Right lobe of liver (tissue), 6 donors: ENCODE results near the gene OR2W1. TPM values are rescaled to one million over a fixed set of nuclear protein-coding genes. Genes with fewer than 3 reads are reported as not detected.

Source experiments
- ATAC-seq, 4 donors: fragments of 200-7000 bp; cut with Tn5 transposase; one replicate each; pipeline ENCODE4 v1.9.1; 2020; ENCODE audit warnings: mild to moderate bottlenecking in 4 of 4, moderate library complexity in 4 of 4
- DNase-seq, 3 donors: peaks; one replicate each; pipeline ENCODE4 v3.0.0-alpha.2; 2020
- H3K27ac ChIP-seq, 3 donors: fragments of 200-600 bp; one replicate each; pipeline ENCODE4 v1.8.0; 2022
- H3K27me3 ChIP-seq, 2 donors: fragments of 200-600 bp; one replicate each; pipeline ENCODE4 v1.8.0; 2022
- H3K36me3 ChIP-seq, 4 donors: fragments of 200-600 bp; sonication (generic) in 1 of 4; one replicate each; pipeline versions ENCODE4 v1.5.1 to v1.8.0; 2017 to 2022; ENCODE audit warnings: control low read depth in 1 of 4
- H3K4me1 ChIP-seq, 4 donors: fragments of 200-600 bp; sonication (generic) in 1 of 4; one replicate each; pipeline versions ENCODE4 v1.5.1 to v1.8.0; 2017 to 2022; ENCODE audit warnings: control low read depth in 1 of 4
- H3K4me3 ChIP-seq, 3 donors: fragments of 200-600 bp; one replicate each; pipeline ENCODE4 v1.8.0; 2022
- H3K9me3 ChIP-seq, 4 donors: fragments of 200-600 bp; sonication (generic) in 1 of 4; one replicate each; pipeline versions ENCODE4 v1.5.1 to v1.8.0; 2017 to 2022; ENCODE audit warnings: control low read depth in 1 of 4
- POLR2A ChIP-seq: fragments of 450-650 bp; IDR thresholded peaks from one replicate; pipeline ENCODE4 v1.6.1; 2017; ENCODE audit warnings: antibody characterized with exemption, mild to moderate bottlenecking
- WGBS: methylation state at CpG from one replicate; pipeline ENCODE4 v1.1.6; 2018; ENCODE audit warnings: low coverage, low lambda C conversion rate; ENCODE audit not compliant: insufficient coverage; ENCODE audit errors: missing lambda C conversion rate; 5-methylcytosine and 5-hydroxymethylcytosine counted together
- intact Hi-C, 2 donors: fragments of 100-400 bp; cut with DNase I; formaldehyde crosslinking; loops; one replicate each; pipeline versions ENCODE4 v1.11.2 to v1.14.1; 2022
- total RNA-seq, 6 experiments: library from RNA; depleted of rRNA in 2 of 6; stranded (reverse); fragments of >200 nt in 2 of 6; fragmentation: NEBNext Ultra II Directional in 3 of 6; extraction: Animal tissue kit (Norgen Biotek cat#: 25700) in 3 of 6; gene quantifications; one replicate each; pipeline versions ENCODE4 v1.1.0 to v1.2.4, GENCODE V29; 2016 to 2023
- TF ChIP-seq, protein P1 (sequence below), 4 donors: fragments of 200-600 bp in 3 of 4; fragments of 450-650 bp in 1 of 4; IDR thresholded peaks; one replicate each; pipeline versions ENCODE4 v1.5.1 to v1.8.0; 2016 to 2022; ENCODE audit warnings: antibody characterized with exemption in 4 of 4, mild to moderate bottlenecking in 2 of 4
- donor health status: DM: no; HTN: yes; CAD: no.
- donor health status: DM: no; HTN: no; CAD: no.
- donor health status: DM: no; HTN: no; CAD: no.
- donor health status: DM: no; HTN: yes; CAD: no.
- donor health status: DM: no; HTN: yes; CAD: no.

The OR2W1 gene
- total RNA-seq, 6 experiments from 2014 or later, result not detected

DNA sequence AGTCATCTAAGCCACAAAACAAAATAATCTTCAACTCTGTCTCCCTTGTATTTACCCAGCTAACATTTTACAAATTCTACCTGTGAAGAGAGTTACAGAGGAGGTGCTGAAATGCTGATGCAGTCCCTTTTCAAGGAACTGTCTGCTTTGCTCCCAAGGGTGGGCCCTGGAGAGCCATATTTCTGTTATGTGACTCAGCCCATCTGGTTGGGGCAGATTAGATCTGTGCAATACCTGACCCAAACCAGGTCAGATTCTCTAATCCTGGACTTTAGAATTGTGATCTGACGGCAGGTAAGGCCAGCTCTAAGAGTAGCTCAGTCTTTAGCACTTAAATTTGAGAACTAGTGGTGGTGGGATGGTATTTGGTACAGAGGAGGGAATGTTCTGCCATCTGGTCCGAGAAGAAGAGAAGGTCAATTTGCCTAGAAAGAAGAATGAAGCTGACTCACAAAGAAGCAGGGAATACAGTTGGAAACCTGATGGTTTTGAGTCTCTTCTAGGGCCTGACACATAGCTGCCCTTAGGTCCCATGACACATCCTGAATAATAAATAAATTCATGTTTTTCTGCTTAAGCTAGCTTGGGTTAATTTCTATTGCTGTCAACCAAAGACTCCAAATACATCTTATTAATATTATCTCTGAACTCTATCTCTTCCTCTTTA, 48.0 kb downstream of the OR2W1 start:
- TF ChIP-seq, protein P1, sequence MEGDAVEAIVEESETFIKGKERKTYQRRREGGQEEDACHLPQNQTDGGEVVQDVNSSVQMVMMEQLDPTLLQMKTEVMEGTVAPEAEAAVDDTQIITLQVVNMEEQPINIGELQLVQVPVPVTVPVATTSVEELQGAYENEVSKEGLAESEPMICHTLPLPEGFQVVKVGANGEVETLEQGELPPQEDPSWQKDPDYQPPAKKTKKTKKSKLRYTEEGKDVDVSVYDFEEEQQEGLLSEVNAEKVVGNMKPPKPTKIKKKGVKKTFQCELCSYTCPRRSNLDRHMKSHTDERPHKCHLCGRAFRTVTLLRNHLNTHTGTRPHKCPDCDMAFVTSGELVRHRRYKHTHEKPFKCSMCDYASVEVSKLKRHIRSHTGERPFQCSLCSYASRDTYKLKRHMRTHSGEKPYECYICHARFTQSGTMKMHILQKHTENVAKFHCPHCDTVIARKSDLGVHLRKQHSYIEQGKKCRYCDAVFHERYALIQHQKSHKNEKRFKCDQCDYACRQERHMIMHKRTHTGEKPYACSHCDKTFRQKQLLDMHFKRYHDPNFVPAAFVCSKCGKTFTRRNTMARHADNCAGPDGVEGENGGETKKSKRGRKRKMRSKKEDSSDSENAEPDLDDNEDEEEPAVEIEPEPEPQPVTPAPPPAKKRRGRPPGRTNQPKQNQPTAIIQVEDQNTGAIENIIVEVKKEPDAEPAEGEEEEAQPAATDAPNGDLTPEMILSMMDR (IDR thresholded peaks at IDR 0.05), result no peak
- TF ChIP-seq POLR2A, result no peak
- Histone ChIP-seq H3K4me1 (no peaks in the 10 kb centered on the region), H3K9me3 (no peaks in the 10 kb centered on the region), H3K27me3 (no peaks in the 10 kb centered on the region), H3K36me3 (no peaks in the 10 kb centered on the region), H3K4me3 (no peak overlapping the region), H3K27ac (no peak overlapping the region)
- ATAC-seq (no peak), DNase-seq (no peak)
- 63% methylated on average over 2 of the region's 2 CpGs for WGBS
- intact Hi-C loops, result no loop called here

DNA sequence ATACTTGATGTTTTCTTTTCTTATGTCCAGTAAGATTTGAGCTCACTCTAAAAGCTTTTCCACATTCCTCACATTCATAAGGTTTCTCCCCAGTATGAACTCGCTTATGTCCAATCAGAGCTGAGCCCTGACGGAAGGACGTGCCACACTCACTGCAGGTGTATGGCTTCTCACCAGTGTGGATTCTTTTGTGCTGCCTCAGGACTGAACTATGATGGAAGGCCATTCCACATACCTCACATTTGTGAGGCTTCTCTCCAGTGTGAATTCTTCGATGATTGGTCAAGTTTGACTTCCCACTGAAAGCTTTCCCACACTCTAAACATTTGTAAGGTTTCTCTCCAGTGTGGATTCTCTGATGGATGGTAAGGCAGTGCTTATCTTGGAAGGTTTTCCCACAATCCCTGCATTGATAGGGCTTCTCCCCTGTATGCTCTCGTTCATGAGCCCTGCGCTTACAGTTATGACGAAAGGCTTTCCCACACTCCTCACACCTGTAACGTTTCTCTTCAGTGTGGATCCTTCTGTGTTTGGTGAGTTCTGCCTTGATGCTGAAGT, 49.8 kb downstream of the OR2W1 start:
- intact Hi-C loops, result no loop called here
- 86% methylated on average over 7 of the region's 8 CpGs for WGBS
- H3K36me3 ChIP-seq, result no peaks in the 10 kb centered on the region
- H3K4me1 ChIP-seq, result no peaks in the 10 kb centered on the region
- H3K4me3 ChIP-seq, result no peak overlapping the region
- no peak overlapping the region for H3K27ac ChIP-seq
- DNase-seq (no peak), ATAC-seq (no peak)
- TF ChIP-seq, protein P1 (IDR thresholded peaks at IDR 0.05), result no peak
- TF ChIP-seq POLR2A, result no peak
- no peaks in the 10 kb centered on the region for H3K27me3 ChIP-seq
- no peaks in the 10 kb centered on the region for H3K9me3 ChIP-seq

Other genes starting within 250 kb of the OR2W1 start
- gene TRIM27, start 121.2 kb downstream of the OR2W1 start, total RNA-seq, result 10 to 100 TPM; 31.5 to 54.8 (median 36.7) TPM
- gene ZNF311, start 39.9 kb downstream of the OR2W1 start, total RNA-seq, result under 1 TPM; 0.18 to 0.62 (median 0.41) TPM
- not detected for gene OR2B3, start 42.1 kb upstream of the OR2W1 start, total RNA-seq
- not detected for gene OR2J1, start 54.3 kb upstream of the OR2W1 start, total RNA-seq
- gene OR2J3, start 62.9 kb upstream of the OR2W1 start, total RNA-seq, result not detected
- gene OR2J2, start 125.7 kb upstream of the OR2W1 start, total RNA-seq, result not detected